ENCODE results near the gene MPDU1.

Gene MPDU1

DNA sequence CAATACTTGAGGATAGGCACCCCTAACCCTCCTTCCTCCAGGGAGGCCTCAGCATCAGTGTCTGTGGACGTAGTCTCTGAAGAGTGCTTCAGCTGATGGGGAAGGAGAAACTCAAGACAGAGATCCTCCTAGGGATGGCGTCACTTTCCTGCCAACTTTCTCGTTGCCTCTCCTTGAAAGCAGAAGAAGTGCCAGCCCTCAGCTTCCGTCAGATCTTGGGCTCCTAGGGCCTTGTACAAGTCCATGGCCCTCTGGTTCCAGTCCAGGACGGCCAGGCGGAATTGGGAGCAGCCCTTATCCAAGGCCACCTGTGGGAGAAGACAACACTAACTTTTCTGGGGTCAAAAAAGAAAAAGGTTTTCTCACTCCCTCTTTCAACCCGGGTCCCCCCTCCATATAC, 42.7 kb downstream of the MPDU1 start:
- Histone ChIP-seq H3K9me2 (replicated peaks; ENCODE audit: insufficient read depth, low read length) (no peaks in the 10 kb centered on the region), H3K27me3 (ENCODE audit: low read length) (no peaks in the 10 kb centered on the region), H3K9ac (ENCODE audit: low read length) (no peak overlapping the region), H3F3A (ENCODE audit: insufficient read depth) (no peaks in the 10 kb centered on the region), H2AFZ (ENCODE audit: low read depth, low read length, severe bottlenecking) (no peak overlapping the region), H3K9me3 (ENCODE audit: insufficient read depth, low read length) (no peaks in the 10 kb centered on the region), H3K36me3 (ENCODE audit: low read length) (no peaks in the 10 kb centered on the region), H3K27ac (ENCODE audit: low read depth, low read length) (no peak overlapping the region), H3K4me3 (ENCODE audit: insufficient read depth, low read length, poor library complexity, severe bottlenecking) (no peak overlapping the region), H3K79me2 (ENCODE audit: insufficient read depth, low read length) (no peaks in the 10 kb centered on the region), H4K20me1 (ENCODE audit: low read depth, low read length) (no peaks in the 10 kb centered on the region), H3K4me2 (ENCODE audit: low read depth, low read length, poor library complexity, severe bottlenecking) (no peak overlapping the region)
- TF ChIP-seq, protein P1, sequence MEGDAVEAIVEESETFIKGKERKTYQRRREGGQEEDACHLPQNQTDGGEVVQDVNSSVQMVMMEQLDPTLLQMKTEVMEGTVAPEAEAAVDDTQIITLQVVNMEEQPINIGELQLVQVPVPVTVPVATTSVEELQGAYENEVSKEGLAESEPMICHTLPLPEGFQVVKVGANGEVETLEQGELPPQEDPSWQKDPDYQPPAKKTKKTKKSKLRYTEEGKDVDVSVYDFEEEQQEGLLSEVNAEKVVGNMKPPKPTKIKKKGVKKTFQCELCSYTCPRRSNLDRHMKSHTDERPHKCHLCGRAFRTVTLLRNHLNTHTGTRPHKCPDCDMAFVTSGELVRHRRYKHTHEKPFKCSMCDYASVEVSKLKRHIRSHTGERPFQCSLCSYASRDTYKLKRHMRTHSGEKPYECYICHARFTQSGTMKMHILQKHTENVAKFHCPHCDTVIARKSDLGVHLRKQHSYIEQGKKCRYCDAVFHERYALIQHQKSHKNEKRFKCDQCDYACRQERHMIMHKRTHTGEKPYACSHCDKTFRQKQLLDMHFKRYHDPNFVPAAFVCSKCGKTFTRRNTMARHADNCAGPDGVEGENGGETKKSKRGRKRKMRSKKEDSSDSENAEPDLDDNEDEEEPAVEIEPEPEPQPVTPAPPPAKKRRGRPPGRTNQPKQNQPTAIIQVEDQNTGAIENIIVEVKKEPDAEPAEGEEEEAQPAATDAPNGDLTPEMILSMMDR (IDR thresholded peaks at IDR 0.05; ENCODE audit: insufficient read depth, low read length, poor library complexity, severe bottlenecking): no peak
- TF ChIP-seq EZH2phosphoT487 (conservative IDR thresholded peaks at IDR 0.05; ENCODE audit: low read length): no peak

DNA sequence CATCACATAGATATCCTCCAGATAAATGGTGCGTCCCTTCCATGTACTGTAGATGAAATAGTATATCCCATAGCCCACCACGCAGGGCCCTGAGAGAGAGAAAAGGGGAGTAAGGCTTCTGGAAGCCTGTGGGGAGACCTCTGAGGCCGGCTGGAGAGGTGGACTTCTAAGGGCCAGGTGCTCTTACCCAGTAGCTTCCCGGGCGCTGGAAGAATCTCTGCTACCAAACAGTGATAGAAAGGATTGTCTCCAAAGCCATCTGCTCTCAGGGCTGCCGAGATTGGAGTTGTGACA, 43.3 kb downstream of the MPDU1 start:
- Histone ChIP-seq H3F3A (ENCODE audit: insufficient read depth) (no peaks in the 10 kb centered on the region), H3K36me3 (ENCODE audit: low read length) (no peaks in the 10 kb centered on the region), H3K9me2 (replicated peaks; ENCODE audit: insufficient read depth, low read length) (no peaks in the 10 kb centered on the region), H3K9me3 (ENCODE audit: insufficient read depth, low read length) (no peaks in the 10 kb centered on the region), H3K4me3 (ENCODE audit: insufficient read depth, low read length, poor library complexity, severe bottlenecking) (peak overlapping the region; percentile 72), H3K27me3 (ENCODE audit: low read length) (no peaks in the 10 kb centered on the region), H4K20me1 (ENCODE audit: low read depth, low read length) (no peaks in the 10 kb centered on the region), H2AFZ (ENCODE audit: low read depth, low read length, severe bottlenecking) (peak overlapping the region; percentile 95), H3K4me2 (ENCODE audit: low read depth, low read length, poor library complexity, severe bottlenecking) (peak overlapping the region; percentile 87), H3K27ac (ENCODE audit: low read depth, low read length) (no peak overlapping the region), H3K79me2 (ENCODE audit: insufficient read depth, low read length) (no peaks in the 10 kb centered on the region), H3K9ac (ENCODE audit: low read length) (peak overlapping the region; percentile 74)
- TF ChIP-seq, protein P1 (IDR thresholded peaks at IDR 0.05; ENCODE audit: insufficient read depth, low read length, poor library complexity, severe bottlenecking): no peak
- no peak for TF ChIP-seq EZH2phosphoT487 (conservative IDR thresholded peaks at IDR 0.05; ENCODE audit: low read length)

DNA sequence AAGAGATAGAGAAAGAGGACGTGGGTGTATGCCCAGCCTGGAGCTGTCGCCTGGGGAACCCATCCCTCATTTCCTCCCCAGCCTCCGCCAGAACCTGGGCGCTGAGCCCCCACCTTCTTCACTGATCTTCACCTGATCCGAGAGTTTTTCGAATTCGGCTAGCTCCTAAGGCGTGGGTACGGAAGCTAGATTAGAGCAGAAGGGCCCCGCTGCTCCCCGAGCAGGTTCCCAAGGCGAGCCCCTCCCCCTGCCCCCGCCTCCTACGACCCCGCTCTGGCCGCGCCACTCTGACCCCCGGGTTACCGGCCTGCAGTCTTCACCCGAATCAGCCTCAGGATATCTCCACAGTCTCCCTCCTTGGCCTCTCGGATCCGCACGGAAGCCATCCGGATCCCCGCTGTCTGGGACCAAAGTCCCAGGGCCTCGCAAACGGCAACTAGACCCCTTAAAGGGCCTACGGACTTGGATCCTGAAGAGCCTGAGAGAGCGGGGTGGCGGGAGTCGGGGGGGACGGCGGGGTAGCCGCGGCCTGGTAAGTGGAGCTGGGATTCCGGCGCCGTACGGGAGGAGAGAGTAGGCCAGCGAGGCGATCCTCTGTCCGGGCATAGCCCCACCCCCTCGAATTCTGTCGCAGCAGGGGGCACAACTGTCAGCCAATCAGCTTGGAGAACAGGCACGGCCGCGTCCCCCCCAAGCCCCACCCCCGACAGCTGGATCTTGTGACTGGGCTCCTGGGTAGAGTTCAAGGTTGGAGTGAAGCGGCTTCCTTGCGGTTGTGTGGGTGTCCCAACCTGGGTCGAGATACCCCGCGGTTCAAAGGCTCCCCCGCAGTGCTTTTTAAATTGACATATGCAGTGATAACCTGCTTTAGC, 43.8 kb downstream of the MPDU1 start, which contains the start of gene SAT2:
Gene SAT2 (minus strand): TSS at position 572 of the 872 bp plus-strand sequence. CDS start 186 bp downstream, at position 386.
- Histone ChIP-seq H2AFZ (ENCODE audit: low read depth, low read length, severe bottlenecking) (peak within 1 kb of the TSS; percentile 95), H3K9me3 (ENCODE audit: insufficient read depth, low read length) (no peaks in the 10 kb centered on the region)

More for the DNA sequence above, 43.8 kb downstream of the MPDU1 start, which contains the start of gene SAT2:
- no peaks in the 10 kb centered on the region for H3K9me2 ChIP-seq (replicated peaks; ENCODE audit: insufficient read depth, low read length)
- H3K4me2 ChIP-seq (ENCODE audit: low read depth, low read length, poor library complexity, severe bottlenecking): peak within 1 kb of the TSS; percentile 87
- H3K36me3 ChIP-seq (ENCODE audit: low read length): no peaks in the 10 kb centered on the region
- H3K9ac ChIP-seq (ENCODE audit: low read length): peak within 1 kb of the TSS; percentile 74
- no peaks in the 10 kb centered on the region for H3K79me2 ChIP-seq (ENCODE audit: insufficient read depth, low read length)
- TF ChIP-seq, protein P1 (IDR thresholded peaks at IDR 0.05; ENCODE audit: insufficient read depth, low read length, poor library complexity, severe bottlenecking): no peak
- no peak for TF ChIP-seq EZH2phosphoT487 (conservative IDR thresholded peaks at IDR 0.05; ENCODE audit: low read length)
- H3F3A ChIP-seq (ENCODE audit: insufficient read depth): no peaks in the 10 kb centered on the region
- peak within 1 kb of the TSS; percentile 72 for H3K4me3 ChIP-seq (ENCODE audit: insufficient read depth, low read length, poor library complexity, severe bottlenecking)
- no peaks in the 10 kb centered on the region for H3K27me3 ChIP-seq (ENCODE audit: low read length)
- H4K20me1 ChIP-seq (ENCODE audit: low read depth, low read length): no peaks in the 10 kb centered on the region
- H3K27ac ChIP-seq (ENCODE audit: low read depth, low read length): no peak within 1 kb of the TSS

All from SU-DHL-6 (cell line).